Amniotic stem cell (primary cell): Measurements from ENCODE around the gene CDK15.
A peak's percentile ranks its signal among the peaks of the same experiment; 100 is the strongest.
"Not testable (repeated sequence)": the region's sequence is repeated elsewhere in the genome, so short reads cannot be mapped to it uniquely, and the experiment has no call there.

Experiments used
- DNase-seq: peaks from one replicate; lab custom pipeline; 2025; lab: John Stamatoyannopoulos, UW

Gene CDK15

GRCh38 chr2:201806442-201807170, at the start of gene CDK15:
CDK15 (plus strand) TSS chr2:201806537; CDS start chr2:201806665, 128 bp downstream.
- DNase-seq: peak; percentile 15

GRCh38 chr2:201758234-201758633, 48.1 kb upstream of the CDK15 start:
- no peak for DNase-seq

- DNase-seq: no peak
Observed at GRCh38 chr2:201758873-201759272, 47.5 kb upstream of the CDK15 start.

- DNase-seq: no peak
Observed at GRCh38 chr2:201759567-201759966, 46.8 kb upstream of the CDK15 start.

GRCh38 chr2:201761101-201761500, 45.2 kb upstream of the CDK15 start:
- no peak for DNase-seq

- DNase-seq: not testable (repeated sequence)
Observed at GRCh38 chr2:201764469-201764868, 41.9 kb upstream of the CDK15 start.

- DNase-seq: no peak
Observed at GRCh38 chr2:201765799-201766198, 40.5 kb upstream of the CDK15 start.

GRCh38 chr2:201768918-201769317, 37.4 kb upstream of the CDK15 start:
- peak; percentile 19 for DNase-seq

GRCh38 chr2:201769666-201770373, 36.5 kb upstream of the CDK15 start:
- DNase-seq: no peak

- no peak for DNase-seq
Observed at GRCh38 chr2:201773990-201774389, 32.3 kb upstream of the CDK15 start.

- no peak for DNase-seq
Observed at GRCh38 chr2:201774546-201774945, 31.8 kb upstream of the CDK15 start.

GRCh38 chr2:201775326-201775725, 31.0 kb upstream of the CDK15 start:
- no peak for DNase-seq

- no peak for DNase-seq
Observed at GRCh38 chr2:201777043-201777442, 29.3 kb upstream of the CDK15 start.

- DNase-seq: no peak
Observed at GRCh38 chr2:201777869-201778268, 28.5 kb upstream of the CDK15 start.

GRCh38 chr2:201779901-201780673, 26.2 kb upstream of the CDK15 start:
- no peak for DNase-seq

GRCh38 chr2:201780674-201781493, 25.5 kb upstream of the CDK15 start, which contains the start of gene ALS2:
ALS2 (minus strand) TSS chr2:201780933; CDS start chr2:201768885, 12,048 bp downstream.
- DNase-seq: peak; percentile 96

- DNase-seq: no peak
Observed at GRCh38 chr2:201781557-201782051, 24.7 kb upstream of the CDK15 start.

- DNase-seq: no peak
Observed at GRCh38 chr2:201784563-201784962, 21.8 kb upstream of the CDK15 start.

- no peak for DNase-seq
Observed at GRCh38 chr2:201785135-201785534, 21.2 kb upstream of the CDK15 start.

- DNase-seq: no peak
Observed at GRCh38 chr2:201786471-201786870, 19.9 kb upstream of the CDK15 start.

GRCh38 chr2:201788371-201788770, 18.0 kb upstream of the CDK15 start:
- DNase-seq: no peak

GRCh38 chr2:201789395-201789794, 16.9 kb upstream of the CDK15 start:
- DNase-seq: no peak
